ENCODE results near the gene AUH. TPM values are rescaled to one million over a fixed set of nuclear protein-coding genes. Genes with fewer than 3 reads are reported as not detected.

The AUH gene
- total RNA-seq, 4 donors from 2014 or later, result 26.0 to 61.0 (median 31.0) TPM

DNA sequence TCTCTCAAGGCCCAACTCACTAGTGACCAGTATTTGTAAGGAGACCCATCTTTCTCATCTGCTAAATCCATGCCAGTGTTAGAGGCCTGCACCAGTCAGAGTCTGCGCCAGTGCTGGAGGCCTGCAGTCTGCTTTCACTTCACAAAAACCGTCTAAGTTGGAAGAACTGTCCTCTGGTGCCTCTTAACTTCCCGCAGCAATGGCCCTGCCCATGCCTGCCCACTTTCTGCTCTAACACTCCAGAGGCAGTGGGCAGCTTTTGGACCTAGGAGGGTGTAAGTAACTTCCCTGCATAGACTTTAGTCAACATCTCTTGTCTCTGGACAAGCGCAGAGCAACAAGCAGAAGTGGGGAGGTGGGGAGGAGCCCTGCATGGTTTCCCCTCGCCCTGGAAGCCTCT is 152.9 kb downstream of the AUH start:
- TF ChIP-seq EP300 (IDR thresholded peaks at IDR 0.05), result no peak
- no peak for TF ChIP-seq POLR2AphosphoS5 (IDR thresholded peaks at IDR 0.05)
- no peak for TF ChIP-seq POLR2A (IDR thresholded peaks at IDR 0.05)
- TF ChIP-seq, protein P1, sequence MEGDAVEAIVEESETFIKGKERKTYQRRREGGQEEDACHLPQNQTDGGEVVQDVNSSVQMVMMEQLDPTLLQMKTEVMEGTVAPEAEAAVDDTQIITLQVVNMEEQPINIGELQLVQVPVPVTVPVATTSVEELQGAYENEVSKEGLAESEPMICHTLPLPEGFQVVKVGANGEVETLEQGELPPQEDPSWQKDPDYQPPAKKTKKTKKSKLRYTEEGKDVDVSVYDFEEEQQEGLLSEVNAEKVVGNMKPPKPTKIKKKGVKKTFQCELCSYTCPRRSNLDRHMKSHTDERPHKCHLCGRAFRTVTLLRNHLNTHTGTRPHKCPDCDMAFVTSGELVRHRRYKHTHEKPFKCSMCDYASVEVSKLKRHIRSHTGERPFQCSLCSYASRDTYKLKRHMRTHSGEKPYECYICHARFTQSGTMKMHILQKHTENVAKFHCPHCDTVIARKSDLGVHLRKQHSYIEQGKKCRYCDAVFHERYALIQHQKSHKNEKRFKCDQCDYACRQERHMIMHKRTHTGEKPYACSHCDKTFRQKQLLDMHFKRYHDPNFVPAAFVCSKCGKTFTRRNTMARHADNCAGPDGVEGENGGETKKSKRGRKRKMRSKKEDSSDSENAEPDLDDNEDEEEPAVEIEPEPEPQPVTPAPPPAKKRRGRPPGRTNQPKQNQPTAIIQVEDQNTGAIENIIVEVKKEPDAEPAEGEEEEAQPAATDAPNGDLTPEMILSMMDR (IDR thresholded peaks at IDR 0.05), result no peak
- Histone ChIP-seq H3K27ac (peak overlapping the region; percentile 81), H3K4me3 (no peak overlapping the region), H3K4me1 (peaks cover 17% of the 10 kb centered on the region), H3K27me3 (no peaks in the 10 kb centered on the region), H3K9me3 (no peaks in the 10 kb centered on the region), H3K36me3 (peaks cover 4% of the 10 kb centered on the region)
- DNase-seq (ENCODE audit: low spot score in 2 of 2), result no peak
- WGBS, result 91% methylated on average over 5 of the region's 5 CpGs

GRCh38 chr9:91208419-91208745 is 153.3 kb downstream of the AUH start:
- Histone ChIP-seq H3K4me3 (no peak overlapping the region), H3K9me3 (no peaks in the 10 kb centered on the region), H3K27me3 (no peaks in the 10 kb centered on the region), H3K4me1 (peaks cover 17% of the 10 kb centered on the region), H3K36me3 (peaks cover 4% of the 10 kb centered on the region), H3K27ac (peak overlapping the region; percentile 81)
- WGBS, result 69% methylated on average over 3 of the region's 3 CpGs
- no peak for DNase-seq (ENCODE audit: low spot score in 2 of 2)
- TF ChIP-seq EP300 (IDR thresholded peaks at IDR 0.05) (no peak), POLR2A (IDR thresholded peaks at IDR 0.05) (no peak), POLR2AphosphoS5 (IDR thresholded peaks at IDR 0.05) (no peak)
- TF ChIP-seq, protein P1 (IDR thresholded peaks at IDR 0.05), result no peak

DNA sequence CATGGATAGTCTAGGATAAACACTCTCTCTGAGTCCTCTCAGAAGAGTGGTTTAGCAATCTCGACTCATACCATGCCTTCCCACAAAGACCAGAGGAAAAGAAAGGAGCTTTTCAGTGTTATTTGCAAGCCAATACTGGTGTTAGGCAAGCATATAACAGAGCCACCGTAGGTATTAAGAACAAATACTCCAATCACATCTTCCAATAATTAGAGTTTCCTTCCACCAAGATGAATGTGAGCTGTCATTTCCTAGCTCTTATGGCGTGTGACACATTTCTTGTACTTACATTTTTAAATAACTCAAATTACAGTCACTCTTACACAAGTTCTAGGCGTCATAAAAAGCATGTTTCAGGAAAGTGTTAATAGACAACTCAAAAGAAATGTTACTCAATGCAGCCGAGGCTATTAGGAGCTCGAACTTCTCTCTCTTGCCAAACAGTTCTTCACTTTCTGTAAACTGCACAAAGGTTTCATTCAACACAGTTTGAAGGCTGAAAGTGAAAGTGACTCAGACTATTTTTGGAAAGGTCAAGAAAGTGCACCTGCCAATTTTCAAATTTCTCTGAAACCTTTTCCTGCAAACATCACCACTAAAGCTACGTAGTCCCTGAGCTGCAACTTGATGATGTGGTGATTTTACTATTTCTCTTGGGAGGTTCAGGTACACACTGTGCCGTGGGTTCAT is 153.8 kb downstream of the AUH start:
- WGBS, result 22% methylated on average over 8 of the region's 8 CpGs
- DNase-seq (ENCODE audit: low spot score in 2 of 2), result no peak
- TF ChIP-seq, protein P1 (IDR thresholded peaks at IDR 0.05), result no peak
- peak in 1 of 3 donors; percentile 44 for TF ChIP-seq POLR2AphosphoS5 (IDR thresholded peaks at IDR 0.05)
- Histone ChIP-seq H3K36me3 (peaks cover under 1% of the 10 kb centered on the region), H3K27ac (peak overlapping the region; percentile 81), H3K4me3 (no peak overlapping the region), H3K27me3 (no peaks in the 10 kb centered on the region), H3K4me1 (peaks cover 17% of the 10 kb centered on the region), H3K9me3 (no peaks in the 10 kb centered on the region)

GRCh38 chr9:91207397-91207728 is 154.4 kb downstream of the AUH start:
- peak overlapping the region; percentile 81 for H3K27ac ChIP-seq
- H3K9me3 ChIP-seq, result no peaks in the 10 kb centered on the region
- no peaks in the 10 kb centered on the region for H3K27me3 ChIP-seq
- TF ChIP-seq POLR2A (IDR thresholded peaks at IDR 0.05) (no peak), POLR2AphosphoS5 (IDR thresholded peaks at IDR 0.05) (no peak), EP300 (IDR thresholded peaks at IDR 0.05) (no peak)
- TF ChIP-seq, protein P1 (IDR thresholded peaks at IDR 0.05), result no peak
- peaks cover 17% of the 10 kb centered on the region for H3K4me1 ChIP-seq
- 77% methylated on average over 9 of the region's 9 CpGs for WGBS
- H3K36me3 ChIP-seq, result no peaks in the 10 kb centered on the region
- no peak for DNase-seq (ENCODE audit: low spot score in 2 of 2)
- H3K4me3 ChIP-seq, result no peak overlapping the region

DNA sequence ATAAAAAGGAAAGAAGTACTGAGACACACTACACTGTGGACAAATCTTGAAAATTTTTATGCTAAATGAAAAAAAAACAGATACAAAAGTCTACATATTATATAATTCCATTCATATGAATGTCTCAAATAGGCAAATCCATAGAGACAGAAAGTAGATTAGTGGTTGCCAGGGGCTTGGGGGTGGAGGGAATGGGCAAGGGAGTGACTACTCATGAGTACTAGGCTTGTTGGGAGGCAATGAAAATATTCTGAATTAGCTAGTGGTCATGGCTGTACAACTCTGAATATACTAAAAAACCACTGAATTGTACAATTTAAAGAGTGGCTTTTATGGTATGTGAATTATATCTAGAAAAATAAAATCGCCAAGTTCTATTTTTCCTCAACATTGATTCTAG is 154.9 kb downstream of the AUH start:
- no peaks in the 10 kb centered on the region for H3K27me3 ChIP-seq
- no peak for DNase-seq (ENCODE audit: low spot score in 2 of 2)
- TF ChIP-seq POLR2A (IDR thresholded peaks at IDR 0.05), result no peak
- TF ChIP-seq, protein P1 (IDR thresholded peaks at IDR 0.05), result no peak
- no peak for TF ChIP-seq EP300 (IDR thresholded peaks at IDR 0.05)
- no peak for TF ChIP-seq POLR2AphosphoS5 (IDR thresholded peaks at IDR 0.05)
- H3K9me3 ChIP-seq, result no peaks in the 10 kb centered on the region
- peaks cover 17% of the 10 kb centered on the region for H3K4me1 ChIP-seq
- no peak overlapping the region for H3K4me3 ChIP-seq
- 96% methylated on average over 1 of the region's 1 CpG for WGBS
- peak overlapping the region; percentile 81 for H3K27ac ChIP-seq
- H3K36me3 ChIP-seq, result no peaks in the 10 kb centered on the region
